CD4-positive, alpha-beta T cell (primary cell): ENCODE measurements around the gene HSD17B1. TPM values are rescaled to one million over a fixed set of nuclear protein-coding genes. Genes with fewer than 3 reads are reported as not detected.

Experiments used
- ATAC-seq: fragments of 200-7000 bp; cut with Tn5 transposase; one replicate; pipeline ENCODE4 v1.10.0; 2022; ENCODE audit warnings: mild to moderate bottlenecking; ENCODE audit not compliant: poor library complexity
- CTCF ChIA-PET: fragments of 350-600 bp; sonication (Branson Sonifier 250); formaldehyde crosslinking; loops from one replicate; lab custom pipeline; 2021; ENCODE audit warnings: antibody characterized with exemption, inconsistent platforms; lab: Charles Lee
- POLR2A ChIA-PET: fragments of 350-600 bp; sonication (Branson Sonifier 250); formaldehyde crosslinking; loops from one replicate; lab custom pipeline; 2021; ENCODE audit warnings: antibody characterized with exemption, inconsistent platforms; lab: Charles Lee
- DNase-seq, 14 experiments: peaks; one replicate each; pipeline ENCODE4 v3.0.0-alpha.2; 2013 to 2020; ENCODE audit warnings: mixed read lengths in 2 of 14
- H3K27ac ChIP-seq, 2 donors: one replicate each; pipeline versions ENCODE4 v1.5.1 to v1.7.0; 2013; ENCODE audit warnings: low read length in 2 of 2, low read depth in 1 of 2, mild to moderate bottlenecking in 1 of 2
- H3K27me3 ChIP-seq, 2 experiments: 1 replicate in 1 of 2; 2 replicates in 1 of 2; pipeline versions ENCODE4 v1.6.1 to v1.7.0; 2013; ENCODE audit warnings: low read length in 2 of 2, control low read depth in 1 of 2, mild to moderate bottlenecking in 1 of 2, moderate library complexity in 1 of 2; ENCODE audit not compliant: insufficient read depth in 2 of 2, control insufficient read depth in 1 of 2
- H3K36me3 ChIP-seq: one replicate; pipeline ENCODE4 v1.6.1; 2013; ENCODE audit warnings: low read length, control low read depth; ENCODE audit not compliant: insufficient read depth
- H3K4me1 ChIP-seq: one replicate; pipeline ENCODE4 v1.6.1; 2013; ENCODE audit warnings: low read length, control low read depth; ENCODE audit not compliant: insufficient read depth
- H3K4me3 ChIP-seq: one replicate; pipeline ENCODE4 v1.5.1; 2013; ENCODE audit warnings: mild to moderate bottlenecking, low read length, moderate library complexity
- H3K9me3 ChIP-seq, 2 experiments: 1 replicate in 1 of 2; 2 replicates in 1 of 2; pipeline versions ENCODE4 v1.6.1 to v1.7.0; 2013; ENCODE audit warnings: low read length in 2 of 2, mild to moderate bottlenecking in 2 of 2, control low read depth in 1 of 2, moderate library complexity in 1 of 2; ENCODE audit not compliant: control insufficient read depth in 1 of 2, insufficient read depth in 1 of 2
- H3K27ac Mint-ChIP-seq: one replicate; pipeline ENCODE4 v1.8.0; 2020; ENCODE audit warnings: mixed read lengths
- H3K27me3 Mint-ChIP-seq: one replicate; pipeline ENCODE4 v1.8.0; 2021; ENCODE audit warnings: mixed read lengths
- H3K36me3 Mint-ChIP-seq: one replicate; pipeline ENCODE4 v1.8.0; 2021; ENCODE audit warnings: low read depth, mixed read lengths
- H3K4me1 Mint-ChIP-seq: one replicate; pipeline ENCODE4 v1.8.0; 2021; ENCODE audit warnings: low read depth, mixed read lengths
- H3K4me3 Mint-ChIP-seq: one replicate; pipeline ENCODE4 v1.8.0; 2020; ENCODE audit warnings: mild to moderate bottlenecking, mixed read lengths
- H3K9me3 Mint-ChIP-seq: one replicate; pipeline ENCODE4 v1.8.0; 2020; ENCODE audit warnings: mixed read lengths
- CTCF ChIP-seq: fragments of 200-600 bp; IDR thresholded peaks from one replicate; pipeline ENCODE4 v1.8.0; 2022; ENCODE audit warnings: antibody characterized with exemption, mild to moderate bottlenecking
- intact Hi-C, 2 experiments: fragments of 100-400 bp; cut with DNase I in 1 of 2; cut with micrococcal nuclease in 1 of 2; formaldehyde crosslinking; loops; one replicate each; pipeline versions ENCODE4 v1.15.1 to v1.9.0; 2023 to 2025; cut with DNase I, micrococcal nuclease
- total RNA-seq, 174 experiments: library from RNA in 2 of 174; stranded (reverse) in 2 of 174; gene quantifications; one replicate each; pipeline ENCODE4 v1.2.3 and lab custom pipeline; 2021 to 2026

Gene HSD17B1
- total RNA-seq, 2 experiments from 2014 or later = 0.80 to 0.81 TPM

- intact Hi-C loops = no loop called here
- H3K36me3 Mint-ChIP-seq = peaks cover 4% of the 10 kb centered on the region
Measured at GRCh38 chr17:42521666-42522262, 31.0 kb upstream of the HSD17B1 start.

DNA sequence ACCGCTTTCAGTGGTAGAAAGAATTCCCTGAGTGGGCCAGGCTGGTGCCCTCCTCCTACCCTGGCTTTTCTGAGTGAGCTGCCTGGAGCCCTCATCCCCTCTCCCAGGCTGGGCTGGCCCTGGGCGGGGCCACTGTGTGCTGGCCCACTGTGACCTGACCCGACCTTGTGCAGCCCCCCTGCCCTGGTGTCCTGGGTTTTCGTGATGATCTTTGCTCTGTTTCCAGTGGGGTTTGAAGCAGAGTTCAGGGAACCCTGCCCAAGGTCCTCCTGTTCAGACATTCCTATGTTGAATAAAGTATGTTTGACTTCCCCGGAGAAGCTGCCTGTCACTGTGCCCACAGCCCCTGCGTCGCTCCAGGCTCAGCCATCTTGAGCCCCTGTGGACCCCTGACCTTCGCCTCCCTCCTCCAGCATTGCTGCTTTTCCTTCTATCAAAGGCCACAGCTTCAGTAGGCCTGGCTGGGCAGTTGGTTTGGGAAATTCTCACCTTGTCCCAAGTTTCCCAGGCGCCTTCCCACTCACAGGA, 30.4 kb upstream of the HSD17B1 start:
- ATAC-seq = no peak
- H3K4me1 ChIP-seq = peaks cover 8% of the 10 kb centered on the region
- H3K9me3 Mint-ChIP-seq = no peaks in the 10 kb centered on the region
- H3K4me1 Mint-ChIP-seq = peaks cover 9% of the 10 kb centered on the region
- no peak overlapping the region for H3K4me3 ChIP-seq
- CTCF ChIA-PET = no interaction called here
- intact Hi-C loops = no loop called here
- no peaks in the 10 kb centered on the region for H3K27me3 ChIP-seq
- DNase-seq = no peak
- H3K27ac Mint-ChIP-seq = no peak overlapping the region
- H3K9me3 ChIP-seq = no peaks in the 10 kb centered on the region
- no peak overlapping the region for H3K4me3 Mint-ChIP-seq
- TF ChIP-seq CTCF = no peak
- peaks cover 3% of the 10 kb centered on the region for H3K36me3 Mint-ChIP-seq
- H3K27ac ChIP-seq = no peak overlapping the region
- peaks cover 3% of the 10 kb centered on the region for H3K27me3 Mint-ChIP-seq
- H3K36me3 ChIP-seq = peaks cover 7% of the 10 kb centered on the region
- POLR2A ChIA-PET = no interaction called here

More at GRCh38 chr17:42521666-42522262, 31.0 kb upstream of the HSD17B1 start:
- DNase-seq = no peak
- Histone ChIP-seq H3K27me3 (no peaks in the 10 kb centered on the region), H3K9me3 (no peaks in the 10 kb centered on the region), H3K4me3 (no peak overlapping the region), H3K36me3 (peaks cover 7% of the 10 kb centered on the region), H3K27ac (no peak overlapping the region), H3K4me1 (peaks cover 6% of the 10 kb centered on the region)
- Mint-ChIP-seq H3K4me1 (peaks cover 8% of the 10 kb centered on the region), H3K27ac (no peak overlapping the region), H3K27me3 (peaks cover 3% of the 10 kb centered on the region), H3K9me3 (no peaks in the 10 kb centered on the region), H3K4me3 (no peak overlapping the region)
- no peak for TF ChIP-seq CTCF
- no peak for ATAC-seq
- POLR2A ChIA-PET = no interaction called here
- CTCF ChIA-PET = no interaction called here

- POLR2A ChIA-PET = no interaction called here
Measured at GRCh38 chr17:42522798-42523278, 29.9 kb upstream of the HSD17B1 start.

More at GRCh38 chr17:42522798-42523278, 29.9 kb upstream of the HSD17B1 start:
- H3K27me3 ChIP-seq = no peaks in the 10 kb centered on the region
- Mint-ChIP-seq H3K4me1 (peaks cover 6% of the 10 kb centered on the region), H3K27ac (no peak overlapping the region), H3K9me3 (no peaks in the 10 kb centered on the region), H3K4me3 (no peak overlapping the region), H3K36me3 (no peaks in the 10 kb centered on the region), H3K27me3 (peaks cover 3% of the 10 kb centered on the region)
- H3K27ac ChIP-seq = no peak overlapping the region
- CTCF ChIA-PET = interaction anchor here (0.6 kb wide), 1 partner anchor 75 kb away, joined by 3 read pairs; no protein-coding TSS in a partner anchor
- H3K4me3 ChIP-seq = no peak overlapping the region
- H3K4me1 ChIP-seq = peaks cover 7% of the 10 kb centered on the region
- TF ChIP-seq CTCF = no peak
- no peak for DNase-seq
- intact Hi-C loops = no loop called here
- no peak for ATAC-seq
- H3K36me3 ChIP-seq = peaks cover 7% of the 10 kb centered on the region
- no peaks in the 10 kb centered on the region for H3K9me3 ChIP-seq
